Activated T-cell treated with anti-CD3 and anti-CD28 coated beads, Interleukin-2, amount 50 U/mL, for 72 hours (primary cell): Measurements from ENCODE around the gene SLC38A5. TPM values are rescaled to one million over a fixed set of nuclear protein-coding genes. Genes with fewer than 3 reads are reported as not detected.

Source experiments
- ATAC-seq, 2 donors: fragments of 150-1000 bp; cut with Tn5 transposase; replicated peaks in 1 of 2; 2 replicates each; pipeline ENCODE4 v1.10.0; 2021; ENCODE audit warnings: moderate library complexity in 2 of 2, mild to moderate bottlenecking in 1 of 2
- DNase-seq, 2 donors: peaks; one replicate each; pipeline ENCODE4 v3.0.0; 2021 to 2022; ENCODE audit warnings: mixed read lengths in 1 of 2
- H3K27ac Mint-ChIP-seq: one replicate; pipeline ENCODE4 v1.8.0; 2022; ENCODE audit warnings: mild to moderate bottlenecking, moderate library complexity, mixed read lengths
- H3K27me3 Mint-ChIP-seq: one replicate; pipeline ENCODE4 v1.8.0; 2022; ENCODE audit warnings: low read depth, mixed read lengths
- H3K36me3 Mint-ChIP-seq, 2 donors: one replicate each; pipeline ENCODE4 v1.8.0; 2022; ENCODE audit warnings: mixed read lengths in 2 of 2, mild to moderate bottlenecking in 1 of 2; ENCODE audit not compliant: insufficient read depth in 2 of 2
- H3K4me1 Mint-ChIP-seq: one replicate; pipeline ENCODE4 v1.8.0; 2022; ENCODE audit warnings: low read depth, mixed read lengths
- H3K4me3 Mint-ChIP-seq, 2 donors: one replicate each; pipeline ENCODE4 v1.8.0; 2022; ENCODE audit warnings: mild to moderate bottlenecking in 2 of 2, mixed read lengths in 2 of 2, moderate library complexity in 2 of 2
- H3K9me3 Mint-ChIP-seq, 2 donors: one replicate each; pipeline ENCODE4 v1.8.0; 2022; ENCODE audit warnings: mixed read lengths in 2 of 2
- total RNA-seq, 2 donors: library from RNA; stranded (reverse); gene quantifications; one replicate each; pipeline ENCODE4 v1.2.3, GENCODE V29; 2022

The SLC38A5 gene
- total RNA-seq, 2 donors from 2014 or later, result 64.8 to 78.8 TPM

- H3K27ac Mint-ChIP-seq, result no peak overlapping the region
- no peaks in the 10 kb centered on the region for H3K36me3 Mint-ChIP-seq
- no peak overlapping the region for H3K4me3 Mint-ChIP-seq
- DNase-seq (no peak), ATAC-seq (no peak)
- peaks cover 6% of the 10 kb centered on the region for H3K27me3 Mint-ChIP-seq
- no peaks in the 10 kb centered on the region for H3K4me1 Mint-ChIP-seq
- no peaks in the 10 kb centered on the region for H3K9me3 Mint-ChIP-seq
Measured at GRCh38 chrX:48488034-48488433, 18.0 kb upstream of the SLC38A5 start.

- H3K4me3 Mint-ChIP-seq, result no peak overlapping the region
- H3K4me1 Mint-ChIP-seq, result no peaks in the 10 kb centered on the region
- H3K27me3 Mint-ChIP-seq, result peaks cover 6% of the 10 kb centered on the region
- no peak overlapping the region for H3K27ac Mint-ChIP-seq
- DNase-seq (no peak), ATAC-seq (no peak)
- no peaks in the 10 kb centered on the region for H3K36me3 Mint-ChIP-seq
- H3K9me3 Mint-ChIP-seq, result no peaks in the 10 kb centered on the region
Measured at GRCh38 chrX:48487362-48487798, 17.3 kb upstream of the SLC38A5 start.

- peaks cover 12% of the 10 kb centered on the region for H3K4me1 Mint-ChIP-seq
- H3K36me3 Mint-ChIP-seq, result peaks cover 0 to 9% of the 10 kb centered on the region in 2 donors
- ATAC-seq (no peak), DNase-seq (no peak)
- no peaks in the 10 kb centered on the region for H3K27me3 Mint-ChIP-seq
- no peak overlapping the region for H3K27ac Mint-ChIP-seq
- no peaks in the 10 kb centered on the region for H3K9me3 Mint-ChIP-seq
- no peak overlapping the region for H3K4me3 Mint-ChIP-seq
Measured at GRCh38 chrX:48482526-48482925, 12.5 kb upstream of the SLC38A5 start.

GRCh38 chrX:48480583-48480982, 10.5 kb upstream of the SLC38A5 start:
- H3K27ac Mint-ChIP-seq, result peak overlapping the region; percentile 39
- H3K9me3 Mint-ChIP-seq, result no peaks in the 10 kb centered on the region
- DNase-seq, result no peak
- no peak for ATAC-seq
- peaks cover 24% of the 10 kb centered on the region for H3K4me1 Mint-ChIP-seq
- H3K27me3 Mint-ChIP-seq, result no peaks in the 10 kb centered on the region
- H3K36me3 Mint-ChIP-seq, result peaks cover 1 to 14% of the 10 kb centered on the region in 2 donors
- no peak overlapping the region for H3K4me3 Mint-ChIP-seq

- ATAC-seq (no peak), DNase-seq (no peak)
- Mint-ChIP-seq H3K9me3 (no peaks in the 10 kb centered on the region), H3K36me3 (peaks cover 1 to 14% of the 10 kb centered on the region in 2 donors), H3K27ac (peak overlapping the region; percentile 27), H3K4me3 (no peak overlapping the region), H3K27me3 (no peaks in the 10 kb centered on the region), H3K4me1 (peaks cover 25% of the 10 kb centered on the region)
Measured at GRCh38 chrX:48480142-48480541, 10.1 kb upstream of the SLC38A5 start.

GRCh38 chrX:48478806-48479205, 8.7 kb upstream of the SLC38A5 start:
- Mint-ChIP-seq H3K4me3 (no peak overlapping the region), H3K27ac (peak overlapping the region; percentile 27)

GRCh38 chrX:48477960-48478755, 8.1 kb upstream of the SLC38A5 start:
- H3K9me3 Mint-ChIP-seq, result no peaks in the 10 kb centered on the region
- H3K36me3 Mint-ChIP-seq, result peaks cover 1 to 14% of the 10 kb centered on the region in 2 donors
- no peaks in the 10 kb centered on the region for H3K27me3 Mint-ChIP-seq
- H3K4me1 Mint-ChIP-seq, result peaks cover 29% of the 10 kb centered on the region
- H3K4me3 Mint-ChIP-seq, result peak overlapping the region; percentile 94 to 97
- ATAC-seq, result no peak
- H3K27ac Mint-ChIP-seq, result peak overlapping the region; percentile 97
- no peak for DNase-seq

More at GRCh38 chrX:48478806-48479205, 8.7 kb upstream of the SLC38A5 start:
- H3K27me3 Mint-ChIP-seq, result no peaks in the 10 kb centered on the region
- peaks cover 29% of the 10 kb centered on the region for H3K4me1 Mint-ChIP-seq
- DNase-seq (no peak), ATAC-seq (no peak)
- peaks cover 1 to 14% of the 10 kb centered on the region in 2 donors for H3K36me3 Mint-ChIP-seq
- no peaks in the 10 kb centered on the region for H3K9me3 Mint-ChIP-seq

- H3K36me3 Mint-ChIP-seq, result peaks cover 1 to 14% of the 10 kb centered on the region in 2 donors
- peak overlapping the region; percentile 97 for H3K27ac Mint-ChIP-seq
- H3K27me3 Mint-ChIP-seq, result no peaks in the 10 kb centered on the region
- DNase-seq (no peak), ATAC-seq (no peak)
- H3K4me3 Mint-ChIP-seq, result peak overlapping the region; percentile 94 to 97
- peaks cover 29% of the 10 kb centered on the region for H3K4me1 Mint-ChIP-seq
- H3K9me3 Mint-ChIP-seq, result no peaks in the 10 kb centered on the region
Measured at GRCh38 chrX:48476919-48477318, 6.9 kb upstream of the SLC38A5 start.

GRCh38 chrX:48475774-48476577, 5.9 kb upstream of the SLC38A5 start, which contains the start of gene FTSJ1:
Gene FTSJ1 (plus strand): TSS chrX:48476199. CDS start chrX:48478048, 1,849 bp downstream.
- Mint-ChIP-seq H3K27ac (peak within 1 kb of the TSS; percentile 97), H3K27me3 (peaks cover 4% of the 10 kb centered on the region), H3K4me3 (peak within 1 kb of the TSS; percentile 94 to 97), H3K36me3 (peaks cover 1 to 14% of the 10 kb centered on the region in 2 donors), H3K4me1 (peaks cover 29% of the 10 kb centered on the region), H3K9me3 (no peaks in the 10 kb centered on the region)
- peak; percentile 94 to 95 for ATAC-seq
- peak; percentile 77 to 87 for DNase-seq

- H3K27ac Mint-ChIP-seq, result peak overlapping the region; percentile 97
- H3K4me3 Mint-ChIP-seq, result peak overlapping the region; percentile 94 to 97
- DNase-seq, result no peak
- H3K9me3 Mint-ChIP-seq, result no peaks in the 10 kb centered on the region
- ATAC-seq, result no peak
- H3K4me1 Mint-ChIP-seq, result peaks cover 29% of the 10 kb centered on the region
- peaks cover 4% of the 10 kb centered on the region for H3K27me3 Mint-ChIP-seq
- H3K36me3 Mint-ChIP-seq, result peaks cover 1 to 10% of the 10 kb centered on the region in 2 donors
Measured at GRCh38 chrX:48475296-48475695, 5.2 kb upstream of the SLC38A5 start.

GRCh38 chrX:48474581-48474980, 4.5 kb upstream of the SLC38A5 start:
- DNase-seq (no peak), ATAC-seq (no peak)
- Mint-ChIP-seq H3K4me1 (peaks cover 33% of the 10 kb centered on the region), H3K4me3 (peak overlapping the region; percentile 94 to 97), H3K27me3 (peaks cover 4% of the 10 kb centered on the region), H3K9me3 (no peaks in the 10 kb centered on the region), H3K36me3 (peaks cover 1 to 10% of the 10 kb centered on the region in 2 donors), H3K27ac (no peak overlapping the region)

GRCh38 chrX:48474127-48474526, 4.1 kb upstream of the SLC38A5 start:
- H3K9me3 Mint-ChIP-seq, result no peaks in the 10 kb centered on the region
- peak overlapping the region in 1 of 2 donors; percentile 29 for H3K4me3 Mint-ChIP-seq
- no peak overlapping the region for H3K27ac Mint-ChIP-seq
- DNase-seq (peak; percentile 9 to 21), ATAC-seq (no peak)
- H3K27me3 Mint-ChIP-seq, result peaks cover 4% of the 10 kb centered on the region
- H3K36me3 Mint-ChIP-seq, result peaks cover 3 to 8% of the 10 kb centered on the region in 2 donors
- peaks cover 37% of the 10 kb centered on the region for H3K4me1 Mint-ChIP-seq

GRCh38 chrX:48473704-48473990, 3.6 kb upstream of the SLC38A5 start:
- H3K4me3 Mint-ChIP-seq, result no peak overlapping the region
- H3K27ac Mint-ChIP-seq, result no peak overlapping the region
- peaks cover 4% of the 10 kb centered on the region for H3K27me3 Mint-ChIP-seq
- peaks cover 4 to 8% of the 10 kb centered on the region in 2 donors for H3K36me3 Mint-ChIP-seq
- ATAC-seq (no peak), DNase-seq (no peak)
- H3K9me3 Mint-ChIP-seq, result no peaks in the 10 kb centered on the region
- peaks cover 37% of the 10 kb centered on the region for H3K4me1 Mint-ChIP-seq
